Coronary artery (tissue), 2 donors: ENCODE data around the gene ZNF648.
A peak's percentile ranks its signal among the peaks of the same experiment; 100 is the strongest.

ENCODE experiments used
- DNase-seq: peaks from one replicate; pipeline ENCODE4 v3.0.0-alpha.2; 2017; ENCODE audit warnings: low spot score
- H3K27ac ChIP-seq, 2 donors: fragments of 200-600 bp; sonication (generic); one replicate each; pipeline ENCODE4 v1.5.1; 2016 to 2019
- H3K4me3 ChIP-seq: fragments of 200-600 bp; sonication (generic); 2 replicates; pipeline ENCODE4 v1.5.1; 2016; ENCODE audit warnings: mild to moderate bottlenecking, moderate library complexity
- CTCF ChIP-seq: fragments of 200-600 bp; sonication (generic); IDR thresholded peaks from one replicate; pipeline ENCODE4 v1.5.1; 2019; ENCODE audit warnings: antibody characterized with exemption

Gene ZNF648

GRCh38 chr1:182080955-182081582 lies 19.6 kb upstream of the ZNF648 start:
- TF ChIP-seq CTCF = peak; percentile 46
- no peak overlapping the region for H3K27ac ChIP-seq
- no peak for DNase-seq
- H3K4me3 ChIP-seq = no peak overlapping the region

GRCh38 chr1:182080040-182080439 lies 18.5 kb upstream of the ZNF648 start:
- Histone ChIP-seq H3K4me3 (no peak overlapping the region), H3K27ac (no peak overlapping the region)
- no peak for DNase-seq
- no peak for TF ChIP-seq CTCF

GRCh38 chr1:182071924-182072323 lies 10.4 kb upstream of the ZNF648 start:
- Histone ChIP-seq H3K27ac (no peak overlapping the region), H3K4me3 (no peak overlapping the region)
- no peak for DNase-seq
- TF ChIP-seq CTCF = no peak

- no peak overlapping the region for H3K27ac ChIP-seq
- no peak overlapping the region for H3K4me3 ChIP-seq
- peak; percentile 53 for TF ChIP-seq CTCF
- no peak for DNase-seq
These were observed 7.5 kb upstream of the ZNF648 start for GRCh38 chr1:182069028-182069466.

GRCh38 chr1:182066934-182067333 lies 5.4 kb upstream of the ZNF648 start:
- no peak overlapping the region for H3K4me3 ChIP-seq
- no peak overlapping the region for H3K27ac ChIP-seq
- DNase-seq = no peak
- no peak for TF ChIP-seq CTCF

GRCh38 chr1:182065126-182065845 lies 3.8 kb upstream of the ZNF648 start:
- TF ChIP-seq CTCF = no peak
- Histone ChIP-seq H3K27ac (no peak overlapping the region), H3K4me3 (no peak overlapping the region)
- no peak for DNase-seq

- DNase-seq = no peak
- Histone ChIP-seq H3K4me3 (no peak overlapping the region), H3K27ac (no peak overlapping the region)
- no peak for TF ChIP-seq CTCF
These were observed 3.1 kb upstream of the ZNF648 start for GRCh38 chr1:182064611-182065010.
